HepG2 (cell line): Measurements from ENCODE around the gene NTM.

Source experiments
- CAMTA2 ChIP-seq: sonication (generic); formaldehyde crosslinking; IDR thresholded peaks from 2 replicates; pipeline ENCODE4 v1.4.0; 2020; ENCODE audit warnings: mild to moderate bottlenecking, missing genetic modification reagents, borderline replicate concordance
- MXI1 ChIP-seq: IDR thresholded peaks from 3 replicates; pipeline ENCODE4 v1.6.1; 2012; ENCODE audit warnings: low read depth, low read length, inconsistent platforms, borderline replicate concordance
- PCBP1 ChIP-seq: fragments of 200-400 bp; formaldehyde crosslinking; IDR thresholded peaks from 2 replicates; pipeline ENCODE4 v1.6.1; 2017; ENCODE audit warnings: mild to moderate bottlenecking, low read depth, low read length, borderline replicate concordance
- POLR2A ChIP-seq, 2 experiments: IDR thresholded peaks; 2 replicates each; pipeline ENCODE4 v1.6.1; 2011; ENCODE audit warnings: low read depth in 2 of 2, low read length in 2 of 2, mild to moderate bottlenecking in 1 of 2, moderate library complexity in 1 of 2; ENCODE audit not compliant: insufficient read depth in 1 of 2
- RAD51 ChIP-seq: fragments of 450-650 bp; IDR thresholded peaks from 2 replicates; pipeline ENCODE4 v1.6.1; 2016; ENCODE audit warnings: borderline replicate concordance
- TBP ChIP-seq: sonication (generic); formaldehyde crosslinking; IDR thresholded peaks from 2 replicates; pipeline ENCODE4 v1.5.0; 2020; ENCODE audit warnings: missing genetic modification reagents
- TCF12 ChIP-seq, 2 experiments: fragments of 450-650 bp in 1 of 2; sonication (generic) in 1 of 2; formaldehyde crosslinking in 1 of 2; IDR thresholded peaks; 2 replicates each; pipeline versions ENCODE4 v1.6.1 to v1.8.0; 2017 to 2022; ENCODE audit warnings: antibody characterized with exemption in 1 of 2, mild to moderate bottlenecking in 1 of 2, missing genetic modification reagents in 1 of 2, moderate library complexity in 1 of 2
- ZNF24 ChIP-seq: fragments of 450-650 bp; IDR thresholded peaks from 2 replicates; pipeline ENCODE4 v1.6.1; 2017; ENCODE audit warnings: antibody characterized with exemption, mild to moderate bottlenecking
- ZNF558 ChIP-seq: sonication (generic); formaldehyde crosslinking; IDR thresholded peaks from 2 replicates; pipeline ENCODE4 v1.9.0; 2022; ENCODE audit warnings: mild to moderate bottlenecking, missing genetic modification reagents, borderline replicate concordance
- ZNF569 ChIP-seq: sonication (generic); formaldehyde crosslinking; IDR thresholded peaks from 2 replicates; pipeline ENCODE4 v1.5.0; 2020; ENCODE audit warnings: mild to moderate bottlenecking, missing genetic modification reagents, moderate library complexity, borderline replicate concordance

DNA sequence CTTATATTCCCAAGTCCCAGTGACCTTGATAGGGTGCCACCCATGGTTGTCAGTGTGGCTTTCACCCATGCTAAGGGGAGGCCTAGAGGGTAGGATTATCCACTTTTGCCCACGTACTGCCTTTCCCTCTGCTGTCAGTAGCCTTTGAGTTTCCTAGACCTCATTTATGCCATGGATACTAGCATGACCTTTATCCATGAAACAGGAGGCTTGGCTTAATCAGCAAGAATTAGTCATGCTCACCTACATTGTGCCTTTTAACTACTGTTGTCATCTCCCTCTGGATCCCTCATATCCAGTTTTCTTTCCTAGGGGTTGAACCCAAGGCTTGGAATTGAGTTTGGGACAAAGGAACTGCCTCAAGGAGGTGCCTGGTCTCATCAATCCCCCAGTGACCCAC, 716.7 kb downstream of the NTM start:
- TF ChIP-seq TBP (no peak), TCF12 (IDR thresholded peaks at IDR 0.05) (no peak), TCF12 (CRISPR knock-in tag; IDR thresholded peaks at IDR 0.05) (no peak), ZNF569 (CRISPR knock-in tag) (no peak), RAD51 (no peak), POLR2A (IDR thresholded peaks at IDR 0.05; ENCODE audit: insufficient read depth in 1 of 2, low read depth in 2 of 2, low read length in 2 of 2) (no peak), ZNF24 (no peak), ZNF558 (CRISPR knock-in tag) (no peak), MXI1 (no peak), PCBP1 (no peak), CAMTA2 (CRISPR knock-in tag) (no peak)
